Spinal cord (tissue), 10 donors: ENCODE results near the gene CD59. TPM values are rescaled to one million over a fixed set of nuclear protein-coding genes. Genes with fewer than 3 reads are reported as not detected.
A peak's percentile ranks its signal among the peaks of the same experiment; 100 is the strongest.

Experiments
- DNase-seq, 6 donors: peaks; one replicate each; pipeline versions ENCODE4 v3.0.0 to v3.0.0-alpha.2; 2013 to 2015; ENCODE audit warnings: low spot score in 6 of 6, low read depth in 4 of 6
- H3K27ac ChIP-seq: one replicate; pipeline ENCODE4 v1.5.1; 2013; ENCODE audit warnings: low read depth, low read length, control low read depth
- H3K27me3 ChIP-seq: one replicate; pipeline ENCODE4 v1.6.1; 2013; ENCODE audit warnings: low read length; ENCODE audit not compliant: control insufficient read depth, insufficient read depth
- H3K36me3 ChIP-seq: one replicate; pipeline ENCODE4 v1.6.1; 2013; ENCODE audit warnings: low read length; ENCODE audit not compliant: control insufficient read depth, insufficient read depth
- H3K4me1 ChIP-seq: one replicate; pipeline ENCODE4 v1.6.1; 2013; ENCODE audit warnings: low read length; ENCODE audit not compliant: control insufficient read depth, insufficient read depth
- H3K4me3 ChIP-seq: one replicate; pipeline ENCODE4 v1.5.1; 2013; ENCODE audit warnings: low read depth, low read length, control low read depth
- H3K9me3 ChIP-seq: one replicate; pipeline ENCODE4 v1.6.1; 2013; ENCODE audit warnings: low read length; ENCODE audit not compliant: control insufficient read depth, insufficient read depth
- WGBS: methylation state at CpG from one replicate; pipeline ENCODE4 v1.1.5; 2013; ENCODE audit warnings: missing lambda C conversion rate; ENCODE audit not compliant: insufficient coverage; 5-methylcytosine and 5-hydroxymethylcytosine counted together
- polyA plus RNA-seq, 2 donors: library from polyadenylated mRNA; unstranded; fragments of 120-200 nt; gene quantifications; one replicate each; pipeline ENCODE4 v1.2.1, GENCODE V29; 2013; ENCODE audit not compliant: insufficient read length in 2 of 2
- total RNA-seq, 2 donors: library from RNA; depleted of rRNA in 1 of 2; stranded (reverse); fragments of 120-200 nt in 1 of 2; fragments of >200 nt in 1 of 2; gene quantifications; one replicate each; pipeline versions ENCODE4 v1.2.3 to v1.2.4, GENCODE V29; 2013 to 2014
- donor health status: healthy.

Gene CD59
- total and polyA plus RNA-seq, 4 donors: 123 to 326 (median 159) TPM

- DNase-seq: peak; percentile 53 to 94 (median 68)
- Histone ChIP-seq H3K4me3 (peak within 1 kb of the TSS; percentile 89), H3K27ac (peak within 1 kb of the TSS; percentile 80), H3K4me1 (peaks cover 21% of the 10 kb centered on the region), H3K9me3 (no peaks in the 10 kb centered on the region), H3K36me3 (no peaks in the 10 kb centered on the region), H3K27me3 (peaks cover 13% of the 10 kb centered on the region)
- under 1% methylated on average over 55 of the region's 64 CpGs for WGBS
Observed at GRCh38 chr11:33773987-33774735, 37.9 kb upstream of the CD59 start, which contains the start of gene FBXO3. FBXO3 (minus strand) TSS chr11:33774520; CDS start chr11:33774497, 23 bp downstream.

DNA sequence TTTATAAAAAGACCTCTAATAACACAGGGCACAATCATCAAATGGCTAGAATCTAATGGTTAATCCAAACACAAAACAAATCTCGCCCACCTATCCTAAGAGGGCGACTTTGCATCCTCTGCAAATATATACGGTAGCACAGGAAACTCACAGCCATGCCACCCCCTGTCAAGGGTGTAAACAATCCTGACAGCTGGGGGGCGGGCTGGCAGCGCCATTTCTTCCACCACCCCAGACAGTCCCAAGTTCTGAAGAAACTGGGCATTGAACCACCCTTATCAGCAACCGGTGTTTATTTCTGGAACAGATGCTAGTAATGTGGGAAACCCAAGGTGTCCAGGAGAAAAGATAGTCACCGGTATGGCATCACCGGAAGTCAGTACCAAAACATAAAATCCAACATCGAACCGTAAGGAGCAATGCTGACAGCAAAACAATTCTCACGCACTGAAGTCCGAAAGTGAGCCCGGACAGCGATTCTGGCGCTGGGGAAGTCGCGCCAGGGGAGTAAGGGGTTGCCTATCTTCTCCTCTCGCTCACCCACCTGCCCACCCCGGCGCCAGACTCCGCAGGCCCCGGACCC lies 37.3 kb upstream of the CD59 start:
- no peaks in the 10 kb centered on the region for H3K36me3 ChIP-seq
- 6% methylated on average over 18 of the region's 22 CpGs for WGBS
- DNase-seq: peak in 2 of 6 donors; percentile 16 to 19
- H3K27me3 ChIP-seq: peaks cover 13% of the 10 kb centered on the region
- no peaks in the 10 kb centered on the region for H3K9me3 ChIP-seq
- peak overlapping the region; percentile 25 for H3K27ac ChIP-seq
- peaks cover 18% of the 10 kb centered on the region for H3K4me1 ChIP-seq
- peak overlapping the region; percentile 89 for H3K4me3 ChIP-seq

DNA sequence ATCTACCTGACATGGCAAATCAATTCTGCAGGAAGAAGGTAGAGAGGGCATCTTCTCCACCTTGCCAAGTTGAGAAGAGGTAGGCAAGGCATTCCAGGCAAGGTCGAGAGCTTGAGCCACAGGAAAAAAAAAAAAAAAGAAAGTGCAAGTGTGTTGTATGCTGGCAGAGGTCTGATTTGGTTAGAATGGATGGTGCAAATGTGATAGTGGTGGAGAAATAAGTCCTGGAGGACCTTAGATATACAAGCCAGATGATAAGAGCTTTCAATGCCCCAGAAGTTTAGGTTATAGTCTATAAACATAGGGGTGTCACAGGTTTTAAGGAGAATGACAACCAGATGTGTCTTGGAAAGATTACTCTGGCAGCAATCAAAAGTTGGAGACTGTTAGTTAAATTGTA lies 36.6 kb upstream of the CD59 start:
- H3K27ac ChIP-seq: no peak overlapping the region

DNA sequence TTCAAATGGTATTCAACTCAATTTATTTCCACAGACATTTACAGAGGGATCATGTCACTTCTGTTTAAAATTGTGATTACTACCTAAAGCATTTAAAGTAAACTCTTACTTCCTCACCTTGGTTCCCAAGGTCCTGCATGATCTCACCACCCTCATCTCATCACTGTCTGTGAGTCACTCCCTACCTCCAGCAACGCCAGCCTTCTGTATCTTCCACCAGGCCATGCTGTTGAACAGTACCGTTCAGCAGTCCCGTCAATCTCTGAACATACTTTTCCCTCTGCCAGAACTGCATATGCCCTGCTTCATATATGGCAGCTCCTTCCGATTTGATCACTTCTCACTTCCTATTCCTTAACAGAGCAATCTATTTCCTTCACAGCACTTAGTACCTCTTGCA lies 36.1 kb upstream of the CD59 start:
- H3K36me3 ChIP-seq: peaks cover 1% of the 10 kb centered on the region
- no peaks in the 10 kb centered on the region for H3K9me3 ChIP-seq
- H3K4me1 ChIP-seq: peaks cover 12% of the 10 kb centered on the region
- no peak overlapping the region for H3K27ac ChIP-seq
- H3K27me3 ChIP-seq: peaks cover 13% of the 10 kb centered on the region
- no peak overlapping the region for H3K4me3 ChIP-seq
- WGBS: 90% methylated on average over 4 of the region's 4 CpGs
- no peak for DNase-seq

More for the DNA sequence above, 36.6 kb upstream of the CD59 start:
- H3K27me3 ChIP-seq: peaks cover 13% of the 10 kb centered on the region
- H3K36me3 ChIP-seq: no peaks in the 10 kb centered on the region
- H3K9me3 ChIP-seq: no peaks in the 10 kb centered on the region
- H3K4me3 ChIP-seq: no peak overlapping the region
- 100% methylated on average over 1 of the region's 1 CpG for WGBS
- DNase-seq: no peak
- H3K4me1 ChIP-seq: peaks cover 12% of the 10 kb centered on the region

DNA sequence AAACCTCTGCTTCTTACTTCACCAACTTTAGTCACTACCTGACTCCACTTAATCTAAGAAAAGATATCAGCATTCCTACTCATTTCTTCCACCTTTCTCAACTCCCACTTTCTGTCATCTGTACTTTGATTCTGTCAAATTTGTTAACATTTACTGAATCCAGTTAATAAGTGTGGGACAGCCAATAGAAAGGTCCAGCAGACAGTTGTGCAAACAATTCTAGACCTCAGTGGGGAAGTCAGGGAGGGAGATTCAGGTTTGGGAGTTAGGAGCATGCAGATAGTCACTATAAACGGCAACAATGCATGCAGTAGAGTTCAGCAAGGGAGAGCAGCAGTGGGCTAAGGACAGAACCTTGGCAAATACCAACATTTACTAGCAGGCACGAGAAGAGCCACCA lies 34.0 kb upstream of the CD59 start:
- peaks cover 3% of the 10 kb centered on the region for H3K27me3 ChIP-seq
- no peak overlapping the region for H3K27ac ChIP-seq
- WGBS: 88% methylated on average over 1 of the region's 2 CpGs
- H3K4me1 ChIP-seq: peaks cover 12% of the 10 kb centered on the region
- no peak overlapping the region for H3K4me3 ChIP-seq
- H3K36me3 ChIP-seq: peaks cover 6% of the 10 kb centered on the region
- no peaks in the 10 kb centered on the region for H3K9me3 ChIP-seq
- DNase-seq: no peak

GRCh38 chr11:33769542-33769941 lies 33.3 kb upstream of the CD59 start:
- no peak overlapping the region for H3K27ac ChIP-seq
- H3K9me3 ChIP-seq: no peaks in the 10 kb centered on the region
- peaks cover 11% of the 10 kb centered on the region for H3K36me3 ChIP-seq
- no peak overlapping the region for H3K4me3 ChIP-seq
- no peak for DNase-seq
- 89% methylated on average over 3 of the region's 4 CpGs for WGBS
- no peaks in the 10 kb centered on the region for H3K27me3 ChIP-seq
- H3K4me1 ChIP-seq: peaks cover 5% of the 10 kb centered on the region

DNA sequence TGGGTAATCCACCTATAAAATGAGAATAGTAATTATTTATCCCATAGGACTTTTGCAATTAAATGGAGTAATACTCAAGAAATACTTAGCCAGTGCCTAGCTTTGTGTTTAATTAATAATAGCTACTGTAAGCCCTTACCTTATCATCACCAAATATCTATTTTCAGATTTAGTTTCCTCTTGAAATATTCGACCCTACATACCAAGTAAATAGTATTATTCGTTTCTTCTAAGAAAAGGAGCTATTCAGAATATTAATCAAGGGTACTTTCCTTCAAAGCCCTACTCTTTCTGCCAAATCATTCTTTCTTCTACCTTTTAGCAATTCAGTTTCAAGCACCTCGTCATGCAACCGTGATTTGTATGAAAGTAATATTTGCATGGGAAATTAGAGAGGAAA lies 31.4 kb upstream of the CD59 start:
- Histone ChIP-seq H3K9me3 (peaks cover 2% of the 10 kb centered on the region), H3K27me3 (no peaks in the 10 kb centered on the region), H3K4me1 (no peaks in the 10 kb centered on the region), H3K27ac (no peak overlapping the region), H3K4me3 (no peak overlapping the region), H3K36me3 (peaks cover 13% of the 10 kb centered on the region)
- no CpG with 5 or more reads among the region's 4 CpGs for WGBS
- no peak for DNase-seq

DNA sequence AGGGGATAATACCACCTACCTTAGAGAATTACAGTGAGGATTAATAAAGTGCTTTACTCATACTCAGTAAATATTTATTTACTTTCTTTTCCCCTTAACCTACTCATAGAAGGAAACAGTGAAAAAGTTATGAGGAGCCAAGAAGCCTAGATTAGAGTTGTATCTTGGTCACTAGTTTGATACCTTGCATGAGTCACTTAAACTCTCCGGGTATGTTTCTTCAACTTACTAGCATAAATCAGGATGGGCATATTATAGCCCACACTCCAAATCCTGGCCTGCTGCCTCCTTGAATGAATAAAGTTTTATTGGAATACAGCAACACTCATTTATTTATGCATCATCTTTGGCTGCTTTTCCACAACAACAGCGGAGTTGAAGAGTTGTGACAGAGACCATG lies 29.9 kb upstream of the CD59 start:
- no peaks in the 10 kb centered on the region for H3K4me1 ChIP-seq
- peaks cover 2% of the 10 kb centered on the region for H3K9me3 ChIP-seq
- no peak for DNase-seq
- H3K27me3 ChIP-seq: no peaks in the 10 kb centered on the region
- H3K27ac ChIP-seq: no peak overlapping the region
- no peak overlapping the region for H3K4me3 ChIP-seq
- H3K36me3 ChIP-seq: peaks cover 13% of the 10 kb centered on the region
- no CpG with 5 or more reads among the region's 2 CpGs for WGBS

DNA sequence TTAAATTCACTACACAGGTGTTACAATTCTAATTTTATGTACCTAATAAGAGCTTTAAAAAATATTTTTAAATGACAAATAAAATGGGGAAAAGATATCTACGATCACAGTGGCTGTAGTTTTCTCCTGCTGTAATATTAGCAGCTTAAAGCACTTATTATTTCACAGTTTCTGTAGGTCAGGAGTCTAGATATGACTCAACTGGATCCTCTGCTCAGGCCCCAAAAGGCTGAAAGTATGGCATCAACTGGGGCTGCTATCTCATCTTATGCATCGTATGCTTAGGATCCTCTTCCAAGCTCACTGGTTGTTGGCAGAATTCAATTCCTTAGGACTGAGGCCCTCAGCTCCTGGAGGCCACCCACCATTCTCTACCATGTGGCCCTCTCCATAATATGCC lies 25.2 kb upstream of the CD59 start:
- DNase-seq: no peak
- 100% methylated on average over 1 of the region's 2 CpGs for WGBS
- peaks cover 25% of the 10 kb centered on the region for H3K36me3 ChIP-seq
- H3K4me1 ChIP-seq: no peaks in the 10 kb centered on the region
- H3K27ac ChIP-seq: no peak overlapping the region
- no peaks in the 10 kb centered on the region for H3K27me3 ChIP-seq
- H3K4me3 ChIP-seq: no peak overlapping the region
- peaks cover 2% of the 10 kb centered on the region for H3K9me3 ChIP-seq
